Inferior parietal cortex (tissue), 1 donor: ENCODE data around the gene ALG1L2.
"Not testable (repeated sequence)": the region's sequence is repeated elsewhere in the genome, so short reads cannot be mapped to it uniquely, and the experiment has no call there.

Source experiments
- DNase-seq: peaks from one replicate; pipeline ENCODE4 v3.0.0-alpha.2; 2016; ENCODE audit errors: extremely low spot score

Gene ALG1L2

DNA sequence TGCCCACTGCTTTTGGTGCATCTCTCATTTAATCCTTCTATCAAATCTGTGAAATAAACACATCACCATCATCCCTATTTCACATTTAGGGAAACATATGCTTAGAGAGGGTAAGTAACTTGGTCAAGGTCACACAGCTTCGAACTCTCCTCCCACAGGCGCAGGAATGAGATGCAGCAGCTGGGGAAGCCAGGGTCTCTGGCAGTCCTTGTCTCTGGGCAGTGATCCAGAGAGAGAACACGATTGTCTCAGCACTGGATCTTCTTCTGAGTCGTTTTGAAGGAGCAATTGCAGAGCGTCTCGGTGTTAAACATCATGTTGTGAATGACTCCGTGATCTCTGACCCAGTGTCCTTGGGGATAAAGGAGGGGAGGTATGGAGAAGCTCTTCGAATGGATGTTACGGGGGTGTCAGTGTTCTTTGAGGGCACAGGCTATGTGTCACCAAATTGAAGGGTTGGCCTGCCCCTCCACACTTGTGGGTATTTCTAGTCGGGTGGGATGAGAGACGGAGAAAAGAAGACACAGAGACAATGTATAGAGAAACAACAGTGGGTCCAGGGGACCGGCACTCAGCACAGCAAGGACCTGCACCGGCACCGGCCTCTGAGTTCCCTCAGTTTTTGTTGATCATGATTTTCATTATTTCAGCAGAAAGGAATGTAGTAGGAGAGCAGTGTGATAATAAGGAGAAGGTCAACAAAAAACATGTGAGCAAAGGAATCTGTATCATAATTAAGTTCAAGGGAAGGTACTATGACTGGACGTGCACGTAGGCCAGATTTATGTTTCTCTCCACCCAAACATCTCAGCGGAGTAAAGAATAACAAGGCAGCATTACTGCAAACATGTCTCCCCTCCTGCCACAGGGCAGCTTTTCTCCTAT lies 41.5 kb downstream of the ALG1L2 start:
- DNase-seq = not testable (repeated sequence)

GRCh38 chr3:130125406-130125805 lies 43.8 kb downstream of the ALG1L2 start:
- DNase-seq = not testable (repeated sequence)

DNA sequence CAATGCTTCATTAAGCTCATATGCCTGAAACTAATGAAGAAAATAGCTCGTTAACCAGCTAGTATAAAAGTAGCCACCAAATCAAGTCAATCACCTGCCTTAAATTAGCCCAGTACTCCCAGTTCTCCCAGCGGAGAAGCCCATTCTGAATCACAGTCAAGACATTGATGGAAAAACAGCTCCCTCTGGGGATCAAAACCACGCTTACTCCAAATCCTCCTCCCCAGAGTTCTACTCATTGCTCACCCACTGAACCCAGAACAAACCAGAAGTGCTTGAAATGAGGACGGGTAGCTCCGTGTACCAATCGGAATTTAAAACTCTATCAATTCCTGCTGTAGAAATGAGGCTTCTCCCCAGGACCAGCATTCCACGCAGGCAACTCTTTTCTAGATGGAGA lies 54.7 kb downstream of the ALG1L2 start:
- not testable (repeated sequence) for DNase-seq

GRCh38 chr3:130137685-130138084 lies 56.1 kb downstream of the ALG1L2 start:
- not testable (repeated sequence) for DNase-seq

DNA sequence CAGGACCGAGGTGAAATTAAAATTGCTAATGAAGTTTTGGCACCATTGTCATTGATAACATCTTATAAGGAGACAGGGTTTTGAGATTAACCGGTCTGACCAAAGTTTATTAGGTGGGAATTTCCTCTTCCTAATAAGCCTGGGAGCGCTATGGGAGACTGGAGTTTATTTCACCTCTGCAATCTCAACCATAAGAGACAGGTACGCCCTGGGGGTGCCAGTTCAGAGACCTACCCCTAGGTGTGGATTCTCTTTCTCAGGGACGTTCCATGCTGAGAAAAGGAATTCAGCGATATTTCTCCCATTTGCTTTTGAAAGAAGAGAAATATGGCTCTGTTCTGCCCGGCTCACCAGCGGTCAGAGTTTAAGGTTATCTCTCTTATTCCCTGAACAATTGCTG lies 57.4 kb downstream of the ALG1L2 start:
- DNase-seq = not testable (repeated sequence)

GRCh38 chr3:130140756-130141155 lies 59.1 kb downstream of the ALG1L2 start:
- not testable (repeated sequence) for DNase-seq

GRCh38 chr3:130143648-130144327 lies 62.2 kb downstream of the ALG1L2 start:
- DNase-seq = not testable (repeated sequence)

GRCh38 chr3:130144328-130144650 lies 62.7 kb downstream of the ALG1L2 start:
- not testable (repeated sequence) for DNase-seq

- DNase-seq = not testable (repeated sequence)
Observed at GRCh38 chr3:130145456-130145855, 63.8 kb downstream of the ALG1L2 start.

GRCh38 chr3:130146465-130146864 lies 64.8 kb downstream of the ALG1L2 start:
- DNase-seq = not testable (repeated sequence)
